H1 (cell line): ENCODE data around the gene GMPPA. TPM values are rescaled to one million over a fixed set of nuclear protein-coding genes. Genes with fewer than 3 reads are reported as not detected.

ENCODE experiments used
- CREB1 ChIP-seq: IDR thresholded peaks from 2 replicates; pipeline ENCODE4 v1.6.1; 2012; ENCODE audit warnings: inconsistent platforms
- E2F6 ChIP-seq: IDR thresholded peaks from 2 replicates; pipeline ENCODE4 v1.6.1; 2012; ENCODE audit warnings: inconsistent platforms
- EGR1 ChIP-seq: IDR thresholded peaks from 2 replicates; pipeline ENCODE4 v1.6.1; 2011; ENCODE audit warnings: low read depth, low read length, borderline replicate concordance
- EP300 ChIP-seq, 2 experiments: IDR thresholded peaks; 1 replicate in 1 of 2; 2 replicates in 1 of 2; pipeline ENCODE4 v1.6.1; 2011 to 2012; ENCODE audit warnings: low read depth in 2 of 2, low read length in 2 of 2, mild to moderate bottlenecking in 2 of 2, borderline replicate concordance in 1 of 2, inconsistent platforms in 1 of 2, moderate library complexity in 1 of 2
- GTF2F1 ChIP-seq: IDR thresholded peaks from 2 replicates; pipeline ENCODE4 v1.6.1; 2012; ENCODE audit warnings: low read depth, low read length, improper control_type of control experiment, borderline replicate concordance
- HDAC6 ChIP-seq: IDR thresholded peaks from one replicate; pipeline ENCODE4 v1.7.1; 2012; ENCODE audit warnings: low read depth, mild to moderate bottlenecking, inconsistent platforms, low read length, moderate library complexity
- KDM4A ChIP-seq: IDR thresholded peaks from one replicate; pipeline ENCODE4 v1.7.1; 2012; ENCODE audit warnings: low read depth, mild to moderate bottlenecking, moderate library complexity, low read length, inconsistent platforms; ENCODE audit not compliant: severe bottlenecking
- SIRT6 ChIP-seq: IDR thresholded peaks from one replicate; pipeline ENCODE4 v1.7.1; 2012; ENCODE audit warnings: low read length, inconsistent platforms
- SIX5 ChIP-seq: IDR thresholded peaks from 2 replicates; pipeline ENCODE4 v1.6.1; 2011; ENCODE audit warnings: mild to moderate bottlenecking, low read depth, low read length
- SP1 ChIP-seq: IDR thresholded peaks from 2 replicates; pipeline ENCODE4 v1.6.1; 2011; ENCODE audit warnings: low read depth, low read length
- TBP ChIP-seq: IDR thresholded peaks from 2 replicates; pipeline ENCODE4 v1.6.1; 2011; ENCODE audit warnings: low read depth, low read length, improper control_type of control experiment
- TCF12 ChIP-seq: IDR thresholded peaks from 2 replicates; pipeline ENCODE4 v1.6.1; 2011; ENCODE audit warnings: low read depth, mild to moderate bottlenecking, low read length
- polyA plus RNA-seq, 7 experiments: library from polyadenylated mRNA; depleted of rRNA in 3 of 7; stranded (reverse) in 5 of 7; unstranded in 2 of 7; fragments of >200 nt in 5 of 7; fragments of 200-250 nt in 2 of 7; gene quantifications; 1 replicate in 5 of 7; 2 replicates in 1 of 7; 4 replicates in 1 of 7; pipeline versions ENCODE4 v1.2.1 to v1.2.3, GENCODE V29; 2011 to 2013; ENCODE audit warnings: missing spikeins in 2 of 7, mixed read lengths in 2 of 7
- total RNA-seq: library from RNA; stranded (reverse); fragmentation: NEBNext Ultra II Directional; extraction: Animal tissue kit (Norgen Biotek cat#: 25700); gene quantifications from 2 replicates; pipeline ENCODE4 v1.2.1, GENCODE V29; 2021
- TF ChIP-seq, protein P1 (sequence below): IDR thresholded peaks from 2 replicates; pipeline ENCODE4 v1.6.1; 2011; ENCODE audit warnings: low read depth, mild to moderate bottlenecking, low read length; ENCODE audit not compliant: insufficient read depth

The GMPPA gene
- total and polyA plus RNA-seq, 2 of the 8 experiments (the other 6 are each of a cell fraction or from before 2014, with no cell fraction given), result 34.3 to 98.8 TPM

- no peak for TF ChIP-seq SIRT6
- no peak for TF ChIP-seq TBP
- TF ChIP-seq TCF12, result no peak
- TF ChIP-seq HDAC6, result no peak
- TF ChIP-seq EP300 (IDR thresholded peaks at IDR 0.05; ENCODE audit: borderline replicate concordance in 1 of 2, low read depth in 2 of 2, low read length in 2 of 2), result no peak
- TF ChIP-seq E2F6, result no peak
- TF ChIP-seq, protein P1, sequence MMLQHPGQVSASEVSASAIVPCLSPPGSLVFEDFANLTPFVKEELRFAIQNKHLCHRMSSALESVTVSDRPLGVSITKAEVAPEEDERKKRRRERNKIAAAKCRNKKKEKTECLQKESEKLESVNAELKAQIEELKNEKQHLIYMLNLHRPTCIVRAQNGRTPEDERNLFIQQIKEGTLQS, result 0 out of 2 replicates have a peak, but pooled peaks have one; percentile 54
- no peak for TF ChIP-seq SIX5
- TF ChIP-seq CREB1, result no peak
- no peak for TF ChIP-seq EGR1
- TF ChIP-seq GTF2F1, result no peak
- no peak for TF ChIP-seq KDM4A
- no peak for TF ChIP-seq SP1
- TF ChIP-seq, all 59 proteins: peak for 7
Observed at GRCh38 chr2:219495531-219496122, 3.1 kb upstream of the GMPPA start (continued).
